GM21737 (cell line): Measurements from ENCODE around the gene C3orf20.

ENCODE experiments used
- ATAC-seq: cut with Tn5 transposase; IDR thresholded peaks from one replicate; pipeline ENCODE4 v1.9.1; 2021; ENCODE audit warnings: mild to moderate bottlenecking, moderate library complexity; ENCODE audit not compliant: unreplicated experiment

Gene C3orf20

DNA sequence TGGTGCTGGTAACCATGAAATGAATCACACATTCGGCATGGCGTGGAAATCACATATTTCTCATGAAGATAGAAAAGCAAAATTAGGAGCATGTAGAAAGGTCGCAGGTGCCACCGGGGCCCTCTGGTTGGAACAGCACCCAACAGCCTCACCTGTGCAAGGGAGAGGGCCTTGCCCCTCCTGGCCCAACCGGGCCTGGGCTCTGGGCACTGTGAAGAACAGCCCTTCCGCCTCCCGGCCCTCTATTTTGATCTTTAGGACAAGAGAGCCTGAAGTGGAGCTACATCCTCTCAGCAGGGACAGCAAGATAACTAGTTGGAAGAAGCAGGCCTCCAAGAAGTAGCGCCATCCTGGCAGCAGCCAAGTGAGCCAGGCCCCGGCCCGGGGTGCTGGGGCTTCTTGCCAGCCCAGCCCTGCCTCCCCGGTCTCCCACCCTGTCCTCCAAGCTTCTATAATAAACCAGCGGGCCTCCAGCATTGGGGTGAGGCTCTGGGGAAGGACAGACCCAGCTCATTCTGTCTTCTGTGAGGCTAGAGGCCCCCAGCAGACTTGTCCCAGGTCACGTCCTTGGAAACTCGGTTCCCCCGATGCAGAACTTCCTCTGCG, 97.7 kb downstream of the C3orf20 start:
- ATAC-seq: no peak

DNA sequence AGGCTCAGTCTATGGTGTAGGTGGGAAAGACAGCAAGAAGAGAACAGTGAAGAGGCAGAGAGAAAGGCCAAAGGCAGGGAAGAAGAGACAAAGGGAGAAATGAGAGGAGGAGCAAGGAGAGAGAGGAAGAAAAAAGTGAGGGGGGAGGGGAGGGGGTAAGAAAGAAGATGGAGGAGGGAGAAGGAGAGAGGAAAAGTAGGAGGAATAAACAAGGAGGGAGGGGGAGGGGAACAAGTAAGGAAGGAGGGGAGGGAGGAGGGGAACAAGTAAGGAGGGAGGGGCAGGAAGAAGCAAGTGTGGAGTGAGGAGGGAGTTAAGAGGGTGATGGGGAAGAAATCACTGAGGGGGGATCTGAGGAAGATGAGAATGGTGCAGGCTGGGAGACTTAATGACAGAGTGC, 98.3 kb downstream of the C3orf20 start:
- no peak for ATAC-seq

DNA sequence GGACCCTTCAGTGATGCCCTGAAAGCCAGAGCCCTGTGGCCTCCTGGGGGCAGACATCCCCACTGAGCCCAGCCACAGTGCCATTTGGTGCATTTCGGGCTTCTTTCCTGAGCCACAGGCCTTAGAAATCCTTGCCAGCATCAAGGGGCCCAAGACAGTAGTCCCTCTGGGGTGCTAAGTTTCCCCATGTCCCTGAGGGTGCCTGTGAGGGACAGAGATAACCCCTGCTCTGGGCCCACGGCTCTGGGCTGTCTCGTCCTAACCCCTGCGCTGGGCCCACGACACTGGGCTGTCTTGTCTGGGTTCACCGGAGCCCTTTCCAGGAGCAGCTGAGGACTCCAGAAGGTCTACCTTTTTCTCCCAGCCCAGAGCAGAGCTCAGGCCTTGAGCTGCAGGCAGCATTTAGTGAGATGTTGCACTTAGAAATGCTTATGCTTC, 98.8 kb downstream of the C3orf20 start:
- ATAC-seq: no peak

DNA sequence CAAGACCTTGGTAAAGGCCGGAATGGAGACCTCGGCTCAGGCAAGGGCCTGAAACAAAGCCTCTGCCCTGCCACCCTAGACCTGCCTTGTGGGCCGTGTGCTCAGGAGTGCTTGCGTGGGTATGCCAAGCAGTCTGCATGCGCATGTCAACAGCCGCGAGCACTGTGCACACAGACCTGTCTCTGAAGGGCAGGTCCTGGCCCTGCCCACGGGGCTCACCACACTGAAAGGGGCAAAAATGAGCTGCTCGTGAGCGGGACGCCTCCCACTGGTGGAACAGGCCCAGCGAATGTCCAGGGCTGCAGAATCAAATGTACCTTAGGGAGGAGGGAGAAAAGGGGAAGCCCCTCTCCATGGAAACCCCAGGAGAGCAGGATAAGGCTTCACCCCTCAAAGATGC, 99.5 kb downstream of the C3orf20 start:
- ATAC-seq: no peak

DNA sequence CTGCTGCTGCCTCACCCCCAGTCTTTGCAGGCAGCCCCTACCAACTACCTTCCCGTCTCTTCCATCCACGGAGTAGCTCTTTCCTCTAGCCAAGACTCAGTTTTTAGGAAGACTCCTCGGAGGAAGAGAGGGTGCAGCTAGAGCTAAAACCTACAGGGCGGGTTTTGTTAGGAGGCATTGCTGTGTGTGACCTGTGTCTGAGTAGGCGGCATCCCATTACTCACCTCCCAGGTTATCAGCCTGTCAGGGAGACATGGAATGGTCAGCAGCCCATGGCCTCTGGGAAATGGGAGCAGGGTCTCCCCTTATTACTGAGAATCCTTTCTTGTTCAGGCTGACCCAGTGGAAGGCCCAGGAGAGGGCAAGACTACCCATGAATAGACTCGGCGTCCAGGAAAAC, 100.1 kb downstream of the C3orf20 start:
- no peak for ATAC-seq

DNA sequence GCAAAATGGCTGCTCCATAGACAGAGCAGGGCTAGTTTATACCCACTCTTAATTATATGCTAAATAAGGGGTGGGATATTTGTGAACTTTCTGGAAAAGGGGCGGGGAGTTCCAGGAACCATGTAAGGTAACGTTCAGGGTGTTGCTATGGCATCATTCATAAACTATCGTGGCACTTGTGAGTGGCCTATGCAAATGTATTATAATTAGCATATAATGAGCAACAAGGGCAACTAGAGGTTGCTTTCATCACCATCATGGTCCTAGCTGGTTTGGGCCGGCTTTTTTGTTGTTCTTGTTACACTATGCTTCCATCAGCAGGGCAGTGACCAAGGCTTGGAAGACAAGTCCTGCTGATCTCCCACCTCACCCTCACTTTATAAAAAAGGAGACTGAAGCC, 100.6 kb downstream of the C3orf20 start:
- no peak for ATAC-seq

DNA sequence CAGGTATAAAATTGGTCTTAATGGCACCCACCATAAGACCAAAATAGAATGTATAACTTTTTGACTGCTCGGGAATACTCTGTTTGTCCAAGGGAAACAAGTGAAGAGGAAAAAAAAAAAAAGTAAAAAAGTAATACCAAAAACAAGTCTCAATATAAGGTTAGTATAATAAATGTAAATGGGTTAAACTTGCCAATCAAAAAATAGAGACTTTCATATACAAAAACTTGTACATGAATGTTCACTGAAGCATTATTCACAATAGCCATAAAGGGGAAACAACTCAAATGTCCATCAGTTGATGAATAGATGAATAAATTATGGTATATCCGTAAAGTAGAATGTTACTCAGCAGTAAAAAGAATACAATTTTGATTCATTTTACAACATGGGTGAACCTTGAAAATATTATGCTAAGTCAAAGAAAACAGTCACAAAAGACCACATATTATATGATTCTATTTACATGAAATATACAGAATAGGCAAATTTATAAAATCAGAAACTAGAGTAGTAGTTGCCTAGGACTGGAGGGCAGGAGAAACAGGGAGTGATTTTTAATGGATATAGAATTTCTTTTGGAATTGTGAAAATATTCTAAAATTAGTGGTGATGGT, 104.2 kb downstream of the C3orf20 start:
- ATAC-seq: no peak

DNA sequence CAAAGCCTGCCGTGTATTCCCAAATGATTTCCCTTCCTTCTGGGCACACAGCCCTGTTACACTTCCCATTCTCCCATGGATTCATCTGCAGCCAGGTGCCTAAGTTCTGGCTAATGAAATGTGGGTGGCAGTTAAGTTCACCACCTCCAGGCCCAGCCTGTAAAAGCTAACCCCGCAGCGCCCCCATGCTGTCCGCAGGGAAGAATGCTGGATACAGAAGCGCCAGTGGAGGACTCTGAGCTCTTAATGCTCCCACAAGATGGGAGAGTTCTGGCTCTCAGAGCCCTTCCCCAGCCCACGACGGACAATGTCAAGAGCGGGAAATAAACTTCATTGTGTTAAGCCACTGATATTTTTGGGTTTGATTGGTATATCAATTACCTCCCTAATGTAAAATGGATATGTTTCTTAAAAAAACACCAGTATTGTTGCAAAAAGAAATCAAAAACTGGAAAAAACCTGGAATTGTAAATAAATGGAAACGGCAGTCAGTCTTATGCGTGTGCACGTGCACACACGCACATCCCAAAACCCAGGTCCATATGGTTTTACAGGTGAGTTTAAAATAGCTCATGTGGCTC, 106.1 kb downstream of the C3orf20 start:
- ATAC-seq: no peak

DNA sequence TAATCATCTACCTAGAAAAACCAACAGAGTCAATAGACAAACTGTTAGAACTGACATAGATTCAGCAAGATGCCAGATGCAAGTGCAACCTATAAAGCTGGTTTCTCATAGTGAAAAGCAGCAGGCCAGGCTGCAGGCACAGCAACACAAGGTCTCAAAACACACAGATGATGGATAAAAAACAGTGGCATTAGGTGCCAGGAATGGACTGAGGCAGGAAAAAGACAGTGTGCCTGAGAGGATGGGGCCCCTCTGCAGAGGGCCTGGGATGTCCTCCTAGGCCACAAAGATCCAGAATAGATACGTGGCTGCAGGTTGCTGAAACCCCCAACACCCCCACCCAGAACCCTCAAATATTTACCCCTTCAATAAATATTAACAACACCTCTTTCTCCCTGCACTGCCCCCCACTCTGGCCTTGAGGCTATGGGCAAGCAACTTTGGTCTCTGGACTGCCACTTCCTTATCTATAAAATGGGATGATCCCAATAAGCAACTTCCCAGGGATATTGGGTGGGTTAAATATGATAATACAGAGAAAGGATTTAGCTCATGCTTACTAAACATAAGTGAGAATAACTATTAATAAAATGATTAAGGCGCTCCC, 108.6 kb downstream of the C3orf20 start:
- no peak for ATAC-seq

DNA sequence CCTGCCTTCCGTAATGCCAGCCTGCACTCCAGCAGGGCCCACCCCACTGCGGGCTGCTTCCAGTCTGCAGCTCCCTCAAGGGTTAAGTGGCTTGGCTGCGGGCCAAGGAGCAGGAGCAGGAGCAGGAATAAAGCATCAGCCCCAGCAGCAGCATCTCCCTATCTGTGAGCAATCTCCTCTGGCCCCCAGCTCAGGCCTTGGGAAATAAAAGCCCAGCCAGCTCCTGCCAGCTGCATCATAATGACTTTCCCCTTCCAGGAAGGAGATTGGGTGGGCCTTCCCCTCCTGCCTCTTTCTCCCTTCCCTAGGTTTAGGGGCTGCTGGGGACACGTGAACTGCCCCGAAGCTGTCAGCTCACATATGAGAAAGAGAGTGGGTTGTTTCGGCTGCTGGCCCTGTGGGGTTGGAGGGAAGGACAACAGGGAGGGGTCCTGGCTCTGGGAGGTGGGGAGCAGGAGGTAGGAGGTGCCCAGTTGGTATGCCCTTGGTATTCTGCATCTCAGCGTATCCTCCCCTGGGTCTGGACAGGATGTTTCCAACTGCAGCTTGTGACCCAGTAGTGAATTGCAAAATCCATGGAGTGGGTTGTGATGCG, 109.2 kb downstream of the C3orf20 start:
- ATAC-seq: no peak

DNA sequence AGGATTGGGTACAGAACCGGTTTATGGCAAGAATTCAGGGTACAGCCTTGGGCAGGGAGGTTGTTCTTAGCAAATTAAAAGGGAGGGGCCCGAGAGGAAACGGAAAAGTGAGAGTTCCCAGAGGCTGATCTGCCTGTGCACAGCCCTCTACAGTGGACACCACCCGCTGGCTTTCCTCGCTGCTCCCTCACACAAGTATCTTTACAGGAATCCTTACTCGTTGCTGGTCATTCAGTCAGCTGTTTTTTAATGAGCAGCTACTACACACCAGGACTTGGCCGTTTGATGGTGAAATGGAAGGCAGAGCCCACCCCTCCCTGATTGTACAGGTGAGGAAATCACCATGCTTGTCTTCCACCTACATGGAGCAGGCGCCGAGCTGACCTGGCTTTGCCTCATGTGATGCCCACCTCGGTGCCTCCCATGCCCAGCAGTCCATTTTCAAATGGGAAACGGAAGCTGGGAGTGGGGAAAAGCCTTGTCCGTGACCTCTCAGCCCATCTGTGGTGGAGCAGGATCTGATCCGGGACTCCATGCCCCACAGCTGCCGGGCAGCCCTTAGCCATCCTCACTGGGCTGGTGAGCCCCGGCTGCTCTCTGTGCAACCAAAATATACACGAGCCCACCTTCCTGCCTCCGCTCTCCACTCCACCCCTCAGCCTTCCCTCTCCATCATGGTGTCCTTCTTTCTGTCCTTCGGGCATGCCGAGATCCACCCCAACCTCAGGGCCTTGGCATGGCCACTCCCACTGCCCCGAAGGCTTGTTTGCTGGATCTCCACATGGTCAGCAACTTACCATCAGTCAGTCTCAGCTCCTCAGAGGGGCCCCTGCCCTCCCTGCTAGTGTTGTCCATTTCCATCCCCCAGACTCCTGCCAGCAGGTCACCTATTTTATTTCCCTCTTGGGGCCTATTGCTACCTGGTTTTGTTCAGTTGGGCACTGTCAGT, 110.5 kb downstream of the C3orf20 start:
- ATAC-seq: no peak

DNA sequence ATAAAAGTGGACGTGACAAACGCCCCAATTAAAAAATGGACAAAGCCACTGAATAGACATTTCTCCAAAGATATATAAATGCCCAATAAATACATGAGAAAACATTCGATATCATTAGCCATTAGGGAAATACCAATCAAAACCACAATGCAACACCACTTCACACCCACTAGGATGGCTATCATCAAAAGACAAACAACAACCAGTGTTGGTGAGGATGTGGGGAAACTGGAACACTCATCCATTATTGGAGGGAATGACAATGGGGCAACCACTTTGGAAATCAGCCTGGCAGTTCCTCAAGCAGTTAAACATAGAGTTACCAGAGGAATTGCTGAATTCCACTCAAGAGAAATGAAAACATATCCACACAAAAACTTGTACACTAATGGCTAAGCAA, 111.4 kb downstream of the C3orf20 start:
- no peak for ATAC-seq

DNA sequence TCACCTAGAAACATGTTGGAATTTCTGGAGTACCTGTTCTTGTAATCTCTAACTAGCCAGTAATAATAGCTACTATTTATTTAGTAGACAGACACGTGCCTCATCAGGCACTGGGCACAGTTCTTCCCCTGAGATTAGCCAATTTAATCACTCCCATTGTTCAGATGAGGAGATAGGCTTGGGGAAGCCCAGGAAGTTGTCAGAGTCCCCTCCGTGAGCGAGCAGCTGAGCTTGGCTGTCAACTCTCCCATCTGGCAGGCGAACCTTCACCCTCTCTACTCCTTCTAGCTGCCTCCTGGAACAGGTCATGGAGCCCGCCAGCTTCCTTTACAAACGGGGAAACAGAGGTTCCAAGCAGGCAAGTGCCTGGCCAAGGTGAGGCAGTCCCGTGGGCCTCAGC, 112.7 kb downstream of the C3orf20 start:
- ATAC-seq: no peak

DNA sequence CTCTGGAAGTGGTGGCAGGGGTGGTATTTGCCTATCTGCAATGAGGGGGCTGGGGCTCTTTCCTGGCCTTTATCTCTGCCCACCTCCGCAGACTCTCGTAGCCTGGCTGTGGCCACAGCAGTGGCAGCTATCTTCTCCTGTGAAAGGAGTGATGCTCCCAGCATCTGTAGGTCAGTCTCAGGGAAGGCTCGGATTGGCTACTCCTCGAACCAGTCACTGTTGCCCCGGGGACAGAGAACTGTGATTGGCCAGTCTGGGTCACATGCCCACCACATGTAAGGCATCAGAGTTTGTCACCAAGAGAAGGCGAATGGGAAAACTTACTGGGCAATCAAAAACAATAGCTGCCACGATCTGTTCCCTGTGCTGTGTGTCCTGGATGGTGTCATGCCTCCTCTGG, 113.7 kb downstream of the C3orf20 start:
- no peak for ATAC-seq

DNA sequence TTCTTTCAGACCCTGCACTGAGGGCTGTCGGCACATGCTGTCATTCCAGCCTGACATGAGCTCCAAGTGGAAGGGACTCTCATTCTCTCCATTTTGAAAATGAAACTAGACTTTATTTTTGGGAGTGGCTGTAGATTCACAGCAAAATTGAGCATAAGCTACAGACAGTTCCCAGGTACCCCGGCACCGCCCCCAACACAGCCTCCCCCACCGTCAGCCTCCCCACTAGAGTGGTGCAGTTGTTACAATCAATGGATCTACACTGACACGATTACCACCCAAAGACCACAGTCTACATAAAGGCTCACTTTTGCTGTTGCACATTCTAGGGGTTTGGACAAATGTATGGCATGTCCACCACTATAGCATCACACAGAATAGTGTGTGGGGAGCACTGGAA, 114.3 kb downstream of the C3orf20 start:
- no peak for ATAC-seq

DNA sequence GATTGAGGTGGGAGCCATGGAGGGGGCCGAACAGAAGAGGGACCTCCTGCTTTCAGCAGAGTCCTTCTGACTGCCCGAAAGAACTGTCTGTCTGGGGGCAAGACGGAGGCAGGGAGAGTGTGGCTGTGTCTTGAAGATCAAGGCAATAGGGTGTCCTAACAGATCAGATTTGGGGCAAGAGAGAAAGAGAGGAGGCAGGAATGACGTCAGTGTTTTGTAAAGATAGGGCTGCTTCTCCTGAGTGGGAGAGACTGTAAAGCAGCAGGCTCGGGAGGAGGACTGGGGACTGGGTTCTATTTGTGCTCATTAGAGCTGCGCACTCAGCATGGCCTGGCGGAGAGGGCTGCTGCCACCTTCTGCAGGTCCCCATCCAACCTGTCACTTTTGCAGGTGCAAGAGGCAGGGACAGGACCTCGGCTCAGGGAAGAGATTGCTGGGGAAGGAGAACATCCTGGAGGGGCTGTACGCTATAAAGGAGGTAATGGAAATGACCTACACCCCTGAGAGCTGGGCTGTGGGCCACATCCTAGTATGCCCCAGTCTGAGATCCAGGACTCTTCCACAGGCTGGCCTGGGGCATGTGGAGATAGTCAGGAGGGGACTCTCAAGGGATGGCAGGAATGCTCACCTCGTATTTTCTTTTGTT, 114.8 kb downstream of the C3orf20 start:
- ATAC-seq: no peak

DNA sequence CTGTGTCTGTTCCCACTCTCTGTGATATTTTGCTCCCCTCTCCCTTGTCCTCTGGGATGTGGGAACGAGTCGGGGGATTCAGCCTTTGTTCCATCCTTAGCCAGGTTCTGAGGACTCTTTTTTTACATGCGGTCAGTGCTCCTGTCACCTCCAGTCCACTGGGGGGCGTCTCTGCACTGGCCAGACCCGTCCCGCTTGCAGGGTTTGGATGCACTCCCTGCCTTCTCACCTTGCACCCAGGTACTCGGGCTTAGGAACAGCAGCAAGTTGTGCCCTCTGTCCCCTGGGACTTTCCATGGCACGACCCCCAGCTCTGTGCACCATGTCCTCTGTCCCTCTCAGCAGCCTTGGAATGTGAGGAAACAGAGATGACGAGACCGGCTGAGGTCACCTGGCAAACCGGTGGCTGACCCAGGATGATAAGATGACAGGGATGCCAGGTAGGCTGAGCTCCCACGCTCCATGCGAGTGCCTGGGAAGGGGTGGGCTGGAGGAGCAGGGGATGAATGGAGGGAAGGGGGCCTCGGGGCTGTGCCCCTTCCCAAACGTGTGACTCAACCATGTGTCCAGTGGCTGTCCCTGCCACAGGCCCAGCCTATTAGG, 116.5 kb downstream of the C3orf20 start:
- no peak for ATAC-seq

DNA sequence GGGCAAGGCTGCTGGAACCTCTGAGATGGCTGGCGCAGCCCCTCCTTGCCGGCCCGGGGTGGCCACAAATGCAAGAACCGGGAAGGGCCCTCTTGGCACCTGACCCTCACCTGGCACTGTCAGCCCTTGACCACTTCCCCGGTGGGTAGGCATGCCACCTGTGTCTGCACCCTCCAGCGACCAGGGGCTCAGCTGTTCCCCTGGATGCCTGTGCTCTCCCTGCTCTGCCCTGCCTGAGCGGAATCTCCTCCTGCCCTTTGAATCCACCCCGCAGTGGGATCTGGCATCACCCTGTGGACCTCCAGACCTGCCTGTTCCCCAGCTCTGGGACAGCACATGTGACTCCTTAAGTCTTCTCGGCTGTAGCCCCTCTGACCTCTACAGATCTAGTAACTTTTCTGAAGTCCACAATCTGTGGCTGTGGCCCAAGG, 117.8 kb downstream of the C3orf20 start:
- ATAC-seq: no peak

DNA sequence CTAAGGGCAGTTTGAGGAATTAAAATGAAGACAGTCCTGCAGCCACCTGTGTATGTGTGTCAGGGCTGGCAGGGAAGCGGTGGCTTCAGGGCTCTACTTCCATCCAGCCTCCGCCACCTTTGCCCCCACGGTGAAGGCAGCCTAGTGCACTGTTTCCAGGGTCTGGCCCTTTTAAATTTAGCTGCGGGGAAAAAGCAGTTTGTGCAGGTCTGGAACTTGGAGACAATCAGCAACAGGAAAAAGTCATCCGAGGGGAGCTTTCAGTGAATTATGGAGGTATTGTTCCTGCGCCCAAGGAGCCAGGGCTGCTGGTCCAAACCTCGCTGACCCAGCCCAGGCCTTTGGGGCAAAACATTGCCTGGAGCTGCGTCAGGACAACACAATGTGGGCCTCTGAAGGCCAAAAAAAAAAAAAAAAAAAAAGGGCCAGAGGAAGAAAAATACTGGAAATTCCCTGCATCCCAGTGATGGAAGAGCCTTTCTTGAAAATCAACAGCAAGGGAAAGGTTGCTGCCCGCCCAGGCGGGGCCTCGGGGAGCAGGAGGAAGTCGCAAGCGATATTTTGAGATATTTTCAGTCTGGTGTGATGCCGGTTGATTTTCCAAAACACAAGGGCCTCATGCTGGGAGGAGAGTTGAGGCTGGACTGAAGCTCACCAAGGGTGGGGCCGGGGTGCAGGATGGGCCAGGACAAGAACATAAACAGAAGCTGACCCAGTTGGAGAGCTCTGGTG, 118.4 kb downstream of the C3orf20 start:
- no peak for ATAC-seq
